ENCODE data around the gene ACAN.
"Not testable (repeated sequence)": the region's sequence is repeated elsewhere in the genome, so short reads cannot be mapped to it uniquely, and the experiment has no call there.

ACAN gene

GRCh38 chr15:88912500-88912921 lies 109.3 kb downstream of the ACAN start:
- peaks cover 0 to 2% of the 10 kb centered on the region in 2 donors for H3K27me3 ChIP-seq (ENCODE audit: control insufficient read depth in 2 of 2, insufficient read depth in 2 of 2, low read length in 2 of 2)
- H3K36me3 ChIP-seq (ENCODE audit: control insufficient read depth in 2 of 2, insufficient read depth in 2 of 2, low read length in 2 of 2): no peaks in the 10 kb centered on the region
- H3K4me3 ChIP-seq (ENCODE audit: low read length in 2 of 2): peak overlapping the region; percentile 69 to 70
- H3K9me3 ChIP-seq (ENCODE audit: control insufficient read depth in 2 of 2, low read length in 2 of 2): no peaks in the 10 kb centered on the region
- peak overlapping the region; percentile 52 to 55 for H3K27ac ChIP-seq (ENCODE audit: low read depth in 2 of 2, low read length in 2 of 2)
- peak overlapping the region; percentile 44 to 71 for H3K9ac ChIP-seq (ENCODE audit: low read depth in 1 of 2, low read length in 2 of 2)
- peaks cover 0 to 5% of the 10 kb centered on the region in 2 donors for H3K4me1 ChIP-seq (ENCODE audit: control insufficient read depth in 2 of 2, insufficient read depth in 2 of 2, low read length in 2 of 2)

- Histone ChIP-seq H3K9ac (ENCODE audit: low read depth in 1 of 2, low read length in 2 of 2) (peak within 1 kb of the TSS; percentile 44 to 71), H3K4me1 (ENCODE audit: control insufficient read depth in 2 of 2, insufficient read depth in 2 of 2, low read length in 2 of 2) (peaks cover 0 to 5% of the 10 kb centered on the region in 2 donors), H3K27me3 (ENCODE audit: control insufficient read depth in 2 of 2, insufficient read depth in 2 of 2, low read length in 2 of 2) (peaks cover 0 to 2% of the 10 kb centered on the region in 2 donors), H3K4me3 (ENCODE audit: low read length in 2 of 2) (peak within 1 kb of the TSS; percentile 69 to 70), H3K27ac (ENCODE audit: low read depth in 2 of 2, low read length in 2 of 2) (peak within 1 kb of the TSS; percentile 52 to 55), H3K9me3 (ENCODE audit: control insufficient read depth in 2 of 2, low read length in 2 of 2) (no peaks in the 10 kb centered on the region), H3K36me3 (ENCODE audit: control insufficient read depth in 2 of 2, insufficient read depth in 2 of 2, low read length in 2 of 2) (no peaks in the 10 kb centered on the region)
Measured at GRCh38 chr15:88913017-88913849, 110.0 kb downstream of the ACAN start, which contains the start of gene MFGE8. MFGE8 (minus strand) TSS chr15:88913379; CDS start chr15:88913319, 60 bp downstream.

DNA sequence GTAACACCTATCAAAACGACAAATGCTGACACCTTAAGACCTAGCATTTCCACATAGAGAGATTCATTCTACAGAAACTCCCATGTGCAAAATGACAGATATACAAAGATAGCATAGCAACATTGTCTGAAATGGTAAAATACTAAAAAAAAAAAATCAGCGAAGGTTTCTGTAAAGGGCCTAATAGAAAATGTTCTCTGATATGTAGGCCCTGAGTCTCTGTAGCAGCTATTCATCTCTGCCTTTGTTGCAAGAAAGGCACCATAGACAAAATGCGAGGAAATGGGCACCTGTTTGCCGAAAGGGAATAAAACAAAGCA lies 110.6 kb downstream of the ACAN start:
- no peak overlapping the region for H3K9ac ChIP-seq (ENCODE audit: low read depth in 1 of 2, low read length in 2 of 2)
- peaks cover 0 to 5% of the 10 kb centered on the region in 2 donors for H3K4me1 ChIP-seq (ENCODE audit: control insufficient read depth in 2 of 2, insufficient read depth in 2 of 2, low read length in 2 of 2)
- H3K27ac ChIP-seq (ENCODE audit: low read depth in 2 of 2, low read length in 2 of 2): no peak overlapping the region
- H3K27me3 ChIP-seq (ENCODE audit: control insufficient read depth in 2 of 2, insufficient read depth in 2 of 2, low read length in 2 of 2): peaks cover 0 to 2% of the 10 kb centered on the region in 2 donors
- no peaks in the 10 kb centered on the region for H3K9me3 ChIP-seq (ENCODE audit: control insufficient read depth in 2 of 2, low read length in 2 of 2)
- no peaks in the 10 kb centered on the region for H3K36me3 ChIP-seq (ENCODE audit: control insufficient read depth in 2 of 2, insufficient read depth in 2 of 2, low read length in 2 of 2)
- H3K4me3 ChIP-seq (ENCODE audit: low read length in 2 of 2): peak overlapping the region; percentile 69 to 70

DNA sequence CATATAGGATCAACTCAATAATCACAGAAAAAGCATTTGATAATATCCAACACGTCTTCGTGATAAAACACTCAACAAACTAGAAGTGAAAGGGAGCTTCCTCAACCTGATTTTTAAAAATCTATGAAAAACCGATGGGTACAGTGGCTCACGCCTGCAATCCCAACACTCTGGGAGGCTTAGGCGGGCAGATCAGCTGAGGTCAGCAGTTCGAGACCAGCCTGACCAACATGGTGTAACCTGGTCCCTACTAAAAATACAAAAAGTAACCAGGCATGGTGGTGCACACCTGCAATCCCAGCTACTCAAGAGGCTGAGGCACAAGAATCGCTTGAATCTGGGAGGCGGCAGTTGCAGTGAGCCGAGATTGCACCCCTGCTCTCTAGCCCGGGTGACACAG lies 112.1 kb downstream of the ACAN start:
- H3K4me3 ChIP-seq (ENCODE audit: low read length in 2 of 2): no peak overlapping the region
- no peaks in the 10 kb centered on the region for H3K9me3 ChIP-seq (ENCODE audit: control insufficient read depth in 2 of 2, low read length in 2 of 2)
- H3K27me3 ChIP-seq (ENCODE audit: control insufficient read depth in 2 of 2, insufficient read depth in 2 of 2, low read length in 2 of 2): peaks cover 0 to 5% of the 10 kb centered on the region in 2 donors
- no peak overlapping the region for H3K27ac ChIP-seq (ENCODE audit: low read depth in 2 of 2, low read length in 2 of 2)
- H3K36me3 ChIP-seq (ENCODE audit: control insufficient read depth in 2 of 2, insufficient read depth in 2 of 2, low read length in 2 of 2): no peaks in the 10 kb centered on the region
- H3K9ac ChIP-seq (ENCODE audit: low read depth in 1 of 2, low read length in 2 of 2): no peak overlapping the region
- H3K4me1 ChIP-seq (ENCODE audit: control insufficient read depth in 2 of 2, insufficient read depth in 2 of 2, low read length in 2 of 2): peaks cover 0 to 5% of the 10 kb centered on the region in 2 donors

- Histone ChIP-seq H3K9me3 (ENCODE audit: control insufficient read depth in 2 of 2, low read length in 2 of 2) (no peaks in the 10 kb centered on the region), H3K36me3 (ENCODE audit: control insufficient read depth in 2 of 2, insufficient read depth in 2 of 2, low read length in 2 of 2) (no peaks in the 10 kb centered on the region), H3K4me3 (ENCODE audit: low read length in 2 of 2) (no peak overlapping the region), H3K27ac (ENCODE audit: low read depth in 2 of 2, low read length in 2 of 2) (no peak overlapping the region), H3K9ac (ENCODE audit: low read depth in 1 of 2, low read length in 2 of 2) (no peak overlapping the region), H3K4me1 (ENCODE audit: control insufficient read depth in 2 of 2, insufficient read depth in 2 of 2, low read length in 2 of 2) (peaks cover 0 to 2% of the 10 kb centered on the region in 2 donors), H3K27me3 (ENCODE audit: control insufficient read depth in 2 of 2, insufficient read depth in 2 of 2, low read length in 2 of 2) (peaks cover 0 to 3% of the 10 kb centered on the region in 2 donors)
Measured at GRCh38 chr15:88917760-88918159, 114.5 kb downstream of the ACAN start.

- Histone ChIP-seq H3K4me3 (ENCODE audit: low read length in 2 of 2) (no peak overlapping the region), H3K9ac (ENCODE audit: low read depth in 1 of 2, low read length in 2 of 2) (no peak overlapping the region), H3K4me1 (ENCODE audit: control insufficient read depth in 2 of 2, insufficient read depth in 2 of 2, low read length in 2 of 2) (no peaks in the 10 kb centered on the region), H3K9me3 (ENCODE audit: control insufficient read depth in 2 of 2, low read length in 2 of 2) (no peaks in the 10 kb centered on the region), H3K36me3 (ENCODE audit: control insufficient read depth in 2 of 2, insufficient read depth in 2 of 2, low read length in 2 of 2) (no peaks in the 10 kb centered on the region), H3K27ac (ENCODE audit: low read depth in 2 of 2, low read length in 2 of 2) (no peak overlapping the region), H3K27me3 (ENCODE audit: control insufficient read depth in 2 of 2, insufficient read depth in 2 of 2, low read length in 2 of 2) (peaks cover 0 to 3% of the 10 kb centered on the region in 2 donors)
Measured at GRCh38 chr15:88918738-88919137, 115.5 kb downstream of the ACAN start.

DNA sequence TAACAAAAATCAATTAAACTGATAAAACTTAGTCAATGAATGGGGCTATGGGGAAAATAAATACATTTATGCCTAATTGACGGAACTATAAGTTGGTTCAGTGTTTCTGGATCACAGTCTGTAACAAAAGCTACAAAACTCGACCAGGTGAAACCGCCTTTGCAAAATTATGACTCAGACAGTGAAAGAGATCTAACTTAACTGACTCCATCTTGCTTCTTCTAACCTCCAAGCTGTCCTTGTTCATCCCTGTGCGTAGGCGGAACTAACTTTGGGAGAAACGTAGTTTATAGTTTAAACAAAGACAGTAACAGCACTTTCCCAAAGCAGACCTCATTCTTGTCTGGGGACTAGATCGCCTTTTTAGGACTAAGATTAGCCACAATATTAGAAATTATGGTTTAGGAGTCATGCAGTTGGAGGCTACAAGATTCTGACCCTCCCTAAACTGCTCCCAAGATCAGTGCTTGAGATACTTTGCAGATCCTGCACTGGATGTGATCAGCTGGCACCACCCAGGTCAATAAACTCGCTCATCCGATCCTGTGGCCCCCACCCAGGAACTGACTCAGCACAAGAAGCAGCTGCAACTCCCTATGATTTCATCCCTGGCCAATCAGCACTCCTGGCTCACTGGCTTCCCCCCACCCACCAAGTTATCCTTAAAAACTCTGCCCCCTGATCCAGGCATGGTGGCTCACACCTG lies 117.1 kb downstream of the ACAN start:
- H3K4me3 ChIP-seq (ENCODE audit: low read length in 2 of 2): no peak overlapping the region
- no peak overlapping the region for H3K27ac ChIP-seq (ENCODE audit: low read depth in 2 of 2, low read length in 2 of 2)
- no peaks in the 10 kb centered on the region for H3K4me1 ChIP-seq (ENCODE audit: control insufficient read depth in 2 of 2, insufficient read depth in 2 of 2, low read length in 2 of 2)
- H3K9ac ChIP-seq (ENCODE audit: low read depth in 1 of 2, low read length in 2 of 2): no peak overlapping the region
- peaks cover 0 to 3% of the 10 kb centered on the region in 2 donors for H3K27me3 ChIP-seq (ENCODE audit: control insufficient read depth in 2 of 2, insufficient read depth in 2 of 2, low read length in 2 of 2)
- H3K36me3 ChIP-seq (ENCODE audit: control insufficient read depth in 2 of 2, insufficient read depth in 2 of 2, low read length in 2 of 2): no peaks in the 10 kb centered on the region
- no peaks in the 10 kb centered on the region for H3K9me3 ChIP-seq (ENCODE audit: control insufficient read depth in 2 of 2, low read length in 2 of 2)

GRCh38 chr15:88920892-88921435 lies 117.7 kb downstream of the ACAN start:
- not testable (repeated sequence) for H3K9ac ChIP-seq (ENCODE audit: low read depth in 1 of 2, low read length in 2 of 2); H3K4me3 ChIP-seq (ENCODE audit: low read length in 2 of 2); H3K9me3 ChIP-seq (ENCODE audit: control insufficient read depth in 2 of 2, low read length in 2 of 2); H3K4me1 ChIP-seq (ENCODE audit: control insufficient read depth in 2 of 2, insufficient read depth in 2 of 2, low read length in 2 of 2); H3K27ac ChIP-seq (ENCODE audit: low read depth in 2 of 2, low read length in 2 of 2); H3K36me3 ChIP-seq (ENCODE audit: control insufficient read depth in 2 of 2, insufficient read depth in 2 of 2, low read length in 2 of 2); H3K27me3 ChIP-seq (ENCODE audit: control insufficient read depth in 2 of 2, insufficient read depth in 2 of 2, low read length in 2 of 2)

Data from mucosa of rectum (tissue), 2 donors.